Activated CD8-positive, alpha-beta memory T cell treated with anti-CD3 and anti-CD28 coated beads, Interleukin-2, amount 50 U/mL, for 48 hours (primary cell): ENCODE data around the gene TRIP6.
"Not testable (repeated sequence)": the region's sequence is repeated elsewhere in the genome, so short reads cannot be mapped to it uniquely, and the experiment has no call there.

Source experiments
- DNase-seq: peaks from one replicate; pipeline ENCODE4 v3.0.0-alpha.2; 2020

Gene TRIP6

DNA sequence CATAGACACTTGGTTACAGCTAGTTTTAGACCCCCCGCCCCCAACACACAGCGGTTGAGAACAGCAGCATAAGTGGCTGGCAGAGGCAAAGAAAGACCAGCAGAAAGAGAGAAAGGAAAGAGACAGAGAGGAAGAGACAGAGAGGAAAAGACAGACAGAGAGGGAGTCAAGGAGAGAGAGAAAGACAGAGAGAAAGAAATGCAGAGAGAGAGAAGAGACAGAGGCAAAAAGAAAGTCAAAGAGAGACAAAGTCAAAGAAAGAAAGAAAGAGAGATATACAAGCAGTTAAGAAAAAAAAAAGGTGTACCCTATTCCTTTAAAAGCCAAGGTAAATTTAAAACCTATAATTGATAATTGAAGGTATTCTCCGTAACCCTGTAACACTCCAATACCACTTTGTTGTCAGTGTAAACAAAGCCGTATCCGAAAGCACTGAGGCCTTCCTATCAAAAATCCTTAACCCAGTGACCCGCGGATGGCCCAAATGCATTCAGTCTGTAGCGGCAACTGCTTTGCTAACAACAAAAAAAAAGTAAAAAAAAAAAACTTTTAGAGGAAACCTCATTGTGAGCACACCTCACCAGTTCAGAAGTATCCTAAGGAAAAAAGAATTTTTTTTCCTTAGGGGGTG, 26.6 kb upstream of the TRIP6 start:
- DNase-seq = no peak

DNA sequence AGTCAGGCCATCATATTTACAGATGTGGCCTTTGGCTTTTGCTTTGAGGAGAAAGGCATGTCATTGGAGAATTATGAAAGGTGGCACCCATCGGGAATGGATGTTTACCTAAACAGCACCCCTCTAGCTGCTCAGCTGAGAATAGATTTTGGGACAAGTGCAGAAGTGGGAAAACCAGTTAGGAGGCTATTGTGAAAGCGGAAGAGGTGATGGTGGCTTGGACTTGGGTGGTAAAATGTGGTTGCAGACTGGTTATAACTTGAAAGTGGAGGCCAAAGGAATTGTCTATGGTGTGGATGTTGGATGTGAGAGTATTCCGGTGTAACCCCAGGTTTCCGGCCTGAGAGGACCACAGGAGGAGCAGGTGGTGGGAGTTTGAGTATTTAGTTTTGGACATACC, 19.8 kb upstream of the TRIP6 start:
- no peak for DNase-seq

DNA sequence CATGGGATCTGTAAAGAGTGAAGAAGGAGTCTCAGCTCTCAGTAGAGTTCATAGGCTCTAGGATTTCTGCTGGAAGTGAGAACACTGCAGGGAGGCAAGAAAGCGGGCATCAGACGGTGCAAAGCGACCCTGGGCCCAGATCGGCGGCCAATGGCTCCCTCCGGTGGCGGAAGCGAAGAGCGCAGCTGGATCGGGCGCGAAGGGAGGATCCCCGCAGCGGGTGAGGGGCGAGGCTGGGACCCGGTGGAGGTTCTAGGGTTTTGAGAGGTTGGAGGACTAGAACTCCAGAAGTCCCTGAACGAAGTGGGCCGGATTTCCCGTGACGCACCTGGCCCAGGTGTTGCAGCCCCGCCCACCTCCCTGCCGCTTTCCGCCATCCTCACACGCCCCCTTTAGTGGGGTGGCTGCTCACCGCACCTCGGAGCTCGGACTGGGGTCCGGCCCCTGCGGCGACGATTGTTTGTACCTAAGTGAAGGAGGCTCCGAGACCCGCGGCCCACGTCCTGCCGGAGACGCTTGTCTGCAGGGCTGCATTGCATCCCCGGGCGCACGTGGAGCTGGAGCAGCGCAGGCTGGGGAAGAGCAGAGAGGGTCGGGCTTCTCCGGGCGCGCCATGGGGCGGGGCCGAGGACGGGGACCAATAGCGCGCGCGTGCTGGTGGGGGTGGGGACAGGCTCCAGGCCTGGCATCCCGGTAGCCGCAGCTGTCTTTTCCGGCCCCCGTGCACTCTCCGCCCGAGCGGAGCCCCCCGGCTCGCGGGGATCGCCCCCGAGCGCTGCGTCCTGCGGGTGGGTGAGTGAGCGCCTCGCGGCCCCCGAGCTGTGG, 14.9 kb upstream of the TRIP6 start, which contains the start of gene SLC12A9:
Gene SLC12A9, plus strand, starts transcription at position 666 of the 825 bp plus-strand sequence. CDS start 1,485 bp downstream, outside the sequence.
- peak; percentile 92 for DNase-seq

DNA sequence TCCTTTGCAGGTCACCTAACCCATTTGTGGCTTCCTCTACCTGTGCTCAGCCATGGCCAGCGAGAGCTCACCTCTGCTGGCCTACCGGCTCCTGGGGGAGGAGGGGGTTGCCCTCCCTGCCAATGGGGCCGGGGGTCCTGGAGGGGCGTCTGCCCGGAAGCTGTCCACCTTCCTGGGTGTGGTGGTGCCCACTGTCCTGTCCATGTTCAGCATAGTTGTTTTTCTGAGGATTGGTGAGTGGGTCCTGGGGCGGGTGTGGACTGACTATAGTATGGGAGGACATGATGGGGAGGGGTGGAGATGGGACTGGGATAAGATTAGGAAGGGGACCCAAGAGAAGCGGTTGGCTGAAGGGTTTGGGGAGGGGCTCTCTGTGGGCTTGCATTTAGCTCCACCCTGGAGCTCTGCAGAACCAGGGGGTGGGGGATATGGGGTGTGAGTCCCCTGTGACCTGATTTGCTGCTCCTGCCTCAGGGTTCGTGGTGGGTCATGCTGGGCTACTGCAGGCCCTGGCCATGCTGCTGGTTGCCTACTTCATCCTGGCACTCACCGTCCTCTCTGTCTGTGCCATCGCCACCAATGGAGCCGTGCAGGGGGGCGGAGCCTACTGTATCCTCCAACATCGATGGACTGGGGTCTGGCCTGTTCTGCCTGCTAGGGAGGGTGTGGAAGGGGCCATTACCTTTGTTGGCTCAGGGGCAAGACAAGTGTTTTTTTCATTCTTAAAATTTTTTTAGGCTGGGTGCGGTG, 12.9 kb upstream of the TRIP6 start:
- DNase-seq = no peak

DNA sequence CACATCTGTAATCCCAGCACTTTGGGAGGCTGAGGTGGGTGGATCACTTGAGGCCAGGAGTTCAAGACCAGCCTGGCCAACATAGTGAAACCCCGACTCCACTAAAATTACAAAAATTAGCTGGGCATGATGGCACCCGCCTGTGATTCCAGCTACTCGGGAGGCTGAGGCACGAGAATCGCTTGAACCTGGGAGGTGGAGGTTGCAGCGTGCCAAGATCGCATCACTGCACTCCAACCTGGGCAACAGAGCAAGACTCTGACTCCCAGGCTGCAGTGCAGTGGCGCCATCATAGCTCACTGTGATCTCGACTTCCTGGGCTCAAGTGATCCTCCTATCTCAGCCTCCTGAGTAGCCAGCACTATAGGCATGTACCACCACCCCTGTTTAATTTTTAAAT, 12.3 kb upstream of the TRIP6 start:
- not testable (repeated sequence) for DNase-seq

DNA sequence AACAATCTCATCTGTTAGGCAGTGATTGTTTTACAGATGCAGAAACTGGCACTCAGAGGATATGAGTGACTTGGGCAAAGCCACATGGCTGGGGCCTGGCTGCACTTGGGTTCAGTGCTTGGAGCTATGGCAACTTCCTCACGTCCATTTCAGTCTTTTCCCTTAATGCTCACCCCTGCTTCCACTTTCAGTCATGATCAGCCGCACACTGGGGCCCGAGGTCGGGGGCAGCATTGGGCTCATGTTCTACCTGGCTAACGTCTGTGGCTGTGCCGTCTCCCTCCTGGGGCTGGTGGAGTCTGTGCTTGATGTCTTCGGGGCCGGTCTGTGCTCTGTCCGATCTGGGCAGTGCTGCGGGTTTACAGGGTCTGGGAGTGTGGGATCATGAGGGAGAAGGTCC, 11.7 kb upstream of the TRIP6 start:
- no peak for DNase-seq

DNA sequence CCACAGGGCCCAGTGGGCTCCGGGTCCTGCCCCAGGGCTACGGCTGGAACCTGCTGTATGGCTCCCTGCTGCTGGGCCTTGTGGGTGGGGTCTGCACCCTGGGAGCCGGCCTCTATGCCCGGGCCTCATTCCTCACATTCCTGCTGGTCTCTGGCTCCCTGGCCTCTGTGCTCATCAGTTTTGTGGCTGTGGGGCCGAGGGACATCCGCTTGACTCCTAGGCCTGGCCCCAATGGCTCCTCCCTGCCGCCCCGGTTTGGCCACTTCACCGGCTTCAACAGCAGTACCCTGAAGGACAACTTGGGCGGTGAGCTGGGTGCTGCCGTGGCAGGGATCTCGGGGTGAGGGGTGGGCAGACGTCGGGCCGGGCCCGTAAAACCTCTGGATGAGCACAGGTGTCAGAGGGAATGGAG, 10.3 kb upstream of the TRIP6 start:
- no peak for DNase-seq

DNA sequence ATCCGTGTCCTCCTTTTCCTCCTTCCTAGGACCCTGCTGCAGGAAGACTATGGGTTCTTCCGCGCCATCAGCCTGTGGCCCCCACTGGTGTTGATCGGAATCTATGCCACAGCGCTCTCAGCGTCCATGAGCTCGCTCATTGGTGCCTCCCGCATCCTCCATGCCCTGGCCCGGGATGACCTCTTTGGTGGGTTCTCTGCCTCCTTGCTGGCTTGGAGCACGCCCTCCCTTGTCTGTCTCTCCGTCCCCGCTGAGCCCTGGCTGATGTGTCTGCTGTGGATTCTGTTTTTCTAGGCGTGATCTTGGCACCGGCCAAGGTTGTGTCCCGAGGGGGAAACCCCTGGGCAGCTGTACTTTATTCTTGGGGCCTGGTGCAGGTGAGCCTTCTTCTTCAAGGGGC, 7.3 kb upstream of the TRIP6 start:
- DNase-seq = no peak

DNA sequence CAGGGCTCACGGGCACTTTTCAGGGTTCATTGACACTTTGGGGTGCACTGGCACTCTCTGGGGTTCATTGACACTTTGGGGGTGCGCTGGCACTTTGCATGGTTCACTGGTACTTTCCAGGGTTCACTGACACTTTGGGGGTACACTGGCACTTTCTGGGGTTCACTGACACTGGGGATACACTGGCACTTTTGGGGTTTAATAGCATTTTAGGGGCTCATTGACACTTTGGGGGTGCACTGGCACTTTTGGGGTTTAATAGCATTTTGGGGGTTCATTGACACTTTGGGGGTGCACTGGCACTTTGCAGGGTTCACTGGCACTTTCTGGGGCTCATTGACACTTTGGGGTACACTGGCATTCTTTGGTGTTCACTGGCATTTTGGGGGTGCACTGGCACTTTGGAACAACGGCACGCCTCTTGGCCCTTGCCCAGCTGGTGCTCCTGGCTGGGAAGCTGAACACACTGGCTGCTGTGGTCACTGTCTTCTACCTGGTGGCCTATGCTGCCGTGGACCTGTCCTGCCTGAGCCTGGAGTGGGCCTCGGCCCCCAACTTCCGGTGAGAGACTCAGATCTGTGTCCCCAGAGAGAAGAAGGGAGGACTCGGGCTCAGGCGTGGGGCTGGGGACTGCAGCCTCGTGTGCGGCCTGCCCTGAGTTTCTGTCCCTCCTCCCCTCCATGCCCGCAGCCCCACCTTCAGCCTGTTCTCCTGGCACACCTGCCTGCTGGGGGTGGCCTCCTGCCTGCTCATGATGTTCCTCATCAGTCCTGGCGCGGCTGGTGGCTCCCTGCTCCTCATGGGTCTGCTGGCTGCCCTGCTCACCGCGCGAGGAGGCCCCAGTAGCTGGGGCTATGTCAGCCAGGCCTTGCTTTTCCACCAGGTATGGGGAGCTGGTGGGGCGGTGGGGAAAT, 6.2 kb upstream of the TRIP6 start:
- DNase-seq = no peak

DNA sequence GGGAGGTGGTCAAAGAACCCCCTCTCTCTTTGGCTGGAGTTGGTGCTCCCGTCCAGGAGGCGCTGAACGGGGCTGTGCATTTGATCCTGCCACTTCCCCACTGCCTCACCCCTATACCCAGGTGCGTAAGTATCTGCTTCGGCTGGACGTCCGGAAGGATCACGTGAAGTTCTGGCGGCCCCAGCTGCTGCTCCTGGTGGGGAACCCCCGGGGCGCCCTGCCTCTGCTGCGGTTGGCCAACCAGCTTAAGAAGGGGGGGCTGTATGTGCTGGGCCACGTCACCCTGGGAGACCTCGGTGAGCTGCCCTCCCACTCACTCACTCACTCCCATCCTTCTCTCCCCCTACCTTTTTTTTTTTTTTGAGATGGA, 5.6 kb upstream of the TRIP6 start:
- no peak for DNase-seq

DNA sequence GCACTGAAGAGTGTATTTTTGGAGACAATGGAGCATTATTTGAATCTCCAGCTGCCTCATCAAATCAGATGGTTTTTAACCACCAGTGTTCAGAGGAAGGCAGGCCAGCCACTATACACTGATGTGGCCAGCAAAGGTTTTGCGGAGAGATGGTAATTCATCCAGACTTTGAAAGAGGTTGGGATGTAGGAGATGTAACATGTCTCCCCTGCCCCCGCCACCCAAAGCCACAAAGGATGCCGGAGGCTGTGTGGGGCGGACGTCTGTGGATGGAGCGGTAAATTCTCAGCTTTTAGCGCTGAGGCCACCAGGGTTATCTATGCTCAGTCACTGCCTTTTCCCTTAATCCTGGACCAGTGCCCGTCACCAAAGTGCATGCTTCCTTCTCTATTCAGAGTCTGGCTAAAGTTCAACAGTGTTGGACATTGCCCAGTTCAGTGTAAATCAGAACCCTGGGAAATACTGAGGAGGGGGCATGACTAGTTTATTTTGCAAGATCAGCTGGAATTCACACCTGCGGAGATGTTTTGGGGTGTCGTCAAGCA, 3.7 kb upstream of the TRIP6 start:
- DNase-seq = no peak

DNA sequence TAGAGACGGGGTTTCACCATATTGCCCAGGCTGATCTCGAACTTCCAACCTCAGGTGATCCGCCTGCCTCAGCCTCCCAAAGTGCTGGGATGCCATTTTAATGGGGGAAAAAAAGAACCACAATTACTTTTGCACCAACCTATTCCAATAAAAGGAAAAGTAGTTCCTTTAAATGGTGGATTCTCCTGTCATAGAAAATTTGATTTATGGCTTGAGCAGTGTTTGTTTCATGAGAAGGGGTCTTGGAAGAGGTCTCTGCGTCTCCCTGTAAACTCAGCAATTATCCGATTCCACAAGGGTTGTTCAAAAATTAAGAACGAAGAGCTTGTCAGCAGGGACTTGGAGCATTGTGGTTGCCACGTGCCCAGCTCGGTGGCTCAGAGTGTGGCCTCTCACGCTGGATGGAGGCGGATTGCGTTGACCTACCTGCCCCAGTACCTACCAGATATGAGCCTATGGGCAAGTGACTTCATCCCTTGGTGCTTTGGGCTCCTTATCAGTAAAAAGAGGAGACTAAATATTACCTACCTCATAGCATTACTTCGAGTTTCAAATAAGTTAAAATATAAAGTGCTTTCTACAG, 2.8 kb upstream of the TRIP6 start:
- DNase-seq = no peak

DNA sequence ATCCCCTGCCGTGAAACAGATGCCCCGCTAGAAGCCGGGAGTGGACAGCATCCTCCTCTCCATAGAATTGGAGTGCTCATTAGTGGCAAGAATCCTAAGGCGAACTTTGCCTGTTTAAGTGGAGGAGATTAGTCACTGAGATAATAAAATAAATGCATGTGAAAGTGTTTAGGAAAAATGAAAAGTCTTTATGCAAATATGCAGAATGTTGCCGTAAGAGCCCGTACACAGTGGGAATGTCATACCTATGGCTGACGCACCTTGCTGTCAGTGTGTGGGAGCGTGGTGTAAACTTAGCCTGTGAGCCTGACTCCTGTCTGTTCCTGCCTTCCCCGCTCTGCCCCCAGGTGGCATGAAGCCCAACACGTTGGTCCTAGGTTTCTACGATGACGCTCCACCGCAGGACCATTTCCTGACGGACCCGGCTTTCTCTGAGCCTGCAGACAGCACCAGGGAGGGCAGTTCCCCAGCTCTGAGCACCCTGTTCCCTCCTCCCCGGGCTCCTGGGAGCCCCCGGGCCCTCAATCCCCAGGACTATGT, 1.7 kb upstream of the TRIP6 start:
- no peak for DNase-seq

DNA sequence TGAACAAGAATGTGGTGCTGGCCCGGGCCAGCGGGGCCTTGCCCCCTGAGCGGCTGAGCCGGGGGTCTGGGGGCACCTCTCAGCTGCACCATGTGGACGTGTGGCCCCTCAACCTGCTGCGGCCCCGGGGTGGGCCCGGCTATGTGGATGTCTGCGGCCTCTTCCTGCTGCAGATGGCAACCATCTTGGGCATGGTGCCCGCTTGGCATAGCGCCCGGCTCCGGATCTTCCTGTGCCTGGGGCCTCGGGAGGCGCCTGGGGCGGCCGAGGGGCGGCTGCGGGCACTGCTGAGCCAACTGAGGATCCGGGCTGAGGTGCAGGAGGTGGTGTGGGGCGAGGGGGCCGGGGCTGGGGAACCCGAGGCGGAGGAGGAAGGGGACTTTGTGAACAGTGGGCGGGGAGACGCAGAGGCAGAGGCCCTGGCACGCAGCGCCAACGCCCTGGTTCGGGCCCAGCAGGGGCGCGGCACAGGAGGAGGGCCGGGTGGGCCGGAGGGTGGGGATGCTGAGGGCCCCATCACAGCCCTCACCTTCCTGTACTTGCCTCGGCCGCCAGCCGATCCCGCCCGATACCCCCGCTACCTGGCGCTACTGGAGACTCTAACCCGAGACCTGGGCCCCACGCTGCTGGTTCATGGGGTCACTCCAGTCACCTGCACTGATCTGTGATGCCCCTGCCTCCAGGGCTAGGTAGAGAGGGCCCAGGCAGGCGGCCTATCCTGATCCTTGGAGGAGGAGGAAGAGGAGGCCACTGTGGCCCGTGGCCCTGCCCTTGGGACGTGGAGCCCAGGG, 1.1 kb upstream of the TRIP6 start:
- DNase-seq = peak; percentile 72

DNA sequence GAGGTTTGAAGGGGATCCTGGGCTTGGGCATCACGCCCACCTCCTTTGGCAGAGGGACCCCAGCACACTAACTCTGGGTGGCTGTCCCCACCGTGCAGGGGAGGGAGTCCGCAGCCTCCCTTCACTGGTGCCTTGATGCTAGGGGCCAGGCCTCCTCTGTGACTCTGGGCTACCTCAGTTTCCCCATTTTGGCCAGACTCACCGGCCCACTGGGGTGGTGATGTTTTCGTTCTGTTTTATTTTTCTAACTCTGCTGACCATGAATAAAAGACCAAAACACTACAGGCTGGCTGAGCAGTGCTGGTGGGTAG, 503 bp upstream of the TRIP6 start:
- DNase-seq = no peak

DNA sequence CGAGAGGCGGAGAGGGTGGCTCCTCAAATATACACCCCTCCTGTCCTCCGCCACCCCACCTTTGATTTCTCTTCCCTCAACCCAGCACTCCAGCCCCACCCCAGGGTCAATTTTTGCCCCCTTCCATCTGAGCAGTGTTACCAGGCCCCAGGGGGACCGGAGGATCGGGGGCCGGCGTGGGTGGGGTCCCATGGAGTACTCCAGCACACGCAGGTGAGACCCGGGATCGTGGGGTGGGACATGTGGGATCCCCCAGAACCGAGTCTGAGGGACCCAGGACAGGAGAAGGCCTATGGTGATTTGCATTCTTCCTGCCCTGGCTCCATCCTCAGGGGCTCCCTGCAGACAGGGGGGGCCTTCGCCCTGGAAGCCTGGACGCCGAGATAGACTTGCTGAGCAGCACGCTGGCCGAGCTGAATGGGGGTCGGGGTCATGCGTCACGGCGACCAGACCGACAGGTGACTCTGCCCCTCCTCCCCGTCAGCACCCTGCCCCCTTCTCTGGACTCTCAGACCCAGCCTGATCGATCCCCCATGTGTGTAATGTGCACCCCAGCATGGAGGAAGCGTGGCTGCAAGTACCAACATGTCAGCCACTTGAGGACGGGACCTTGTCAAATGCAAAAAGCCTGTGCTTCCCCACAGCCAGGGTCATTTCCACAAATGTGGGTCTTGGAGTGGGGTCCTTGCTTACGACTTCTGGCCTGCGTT, 744 bp downstream of the TRIP6 start:
- DNase-seq = no peak

DNA sequence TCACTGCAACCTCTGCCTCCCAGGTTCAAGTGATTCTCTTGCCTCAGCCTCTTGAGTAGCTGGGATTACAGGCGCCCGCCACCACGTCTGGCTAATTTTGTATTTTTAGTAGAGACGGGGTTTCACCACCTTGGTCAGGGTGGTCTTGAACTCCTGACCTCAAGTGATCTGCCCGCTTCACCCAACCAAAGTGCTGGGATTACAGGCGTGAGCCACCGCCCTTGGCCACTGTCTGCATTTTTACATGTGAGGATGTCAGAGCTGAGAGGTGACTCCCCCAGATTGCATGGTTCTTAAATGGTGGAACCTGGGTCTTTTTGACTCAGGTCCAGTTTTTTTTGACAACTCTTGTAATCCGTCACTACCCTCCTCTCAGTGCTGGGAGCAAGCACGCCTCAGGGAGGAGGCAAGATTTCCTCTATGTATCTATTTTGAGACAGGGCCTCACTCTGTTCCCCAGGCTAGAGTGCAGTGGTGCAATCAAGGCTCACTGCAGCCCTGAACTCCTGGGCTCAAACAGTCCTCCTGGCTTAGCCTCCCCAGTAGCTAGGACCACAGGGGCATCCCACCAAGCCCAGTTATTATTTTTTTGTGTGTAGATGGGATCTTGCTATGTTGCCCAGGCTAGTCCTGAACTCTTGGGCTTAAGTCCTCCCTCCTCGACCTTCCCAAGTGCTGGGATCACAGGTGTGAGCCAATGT, 6.6 kb downstream of the TRIP6 start:
- no peak for DNase-seq

DNA sequence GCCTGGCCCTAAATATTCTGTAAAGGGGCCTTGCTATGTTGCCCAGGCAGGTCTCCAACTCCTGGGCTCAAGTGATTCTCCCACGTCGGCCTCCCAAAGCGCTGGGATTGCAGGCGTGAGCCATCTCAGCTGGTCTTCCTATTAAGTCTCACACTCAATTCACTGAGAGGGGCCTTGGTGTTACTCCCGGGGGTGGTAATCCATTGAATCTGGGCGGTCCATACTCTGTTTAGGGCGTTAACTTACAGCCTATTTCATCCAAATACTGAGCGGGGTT, 7.1 kb downstream of the TRIP6 start:
- peak; percentile 62 for DNase-seq

DNA sequence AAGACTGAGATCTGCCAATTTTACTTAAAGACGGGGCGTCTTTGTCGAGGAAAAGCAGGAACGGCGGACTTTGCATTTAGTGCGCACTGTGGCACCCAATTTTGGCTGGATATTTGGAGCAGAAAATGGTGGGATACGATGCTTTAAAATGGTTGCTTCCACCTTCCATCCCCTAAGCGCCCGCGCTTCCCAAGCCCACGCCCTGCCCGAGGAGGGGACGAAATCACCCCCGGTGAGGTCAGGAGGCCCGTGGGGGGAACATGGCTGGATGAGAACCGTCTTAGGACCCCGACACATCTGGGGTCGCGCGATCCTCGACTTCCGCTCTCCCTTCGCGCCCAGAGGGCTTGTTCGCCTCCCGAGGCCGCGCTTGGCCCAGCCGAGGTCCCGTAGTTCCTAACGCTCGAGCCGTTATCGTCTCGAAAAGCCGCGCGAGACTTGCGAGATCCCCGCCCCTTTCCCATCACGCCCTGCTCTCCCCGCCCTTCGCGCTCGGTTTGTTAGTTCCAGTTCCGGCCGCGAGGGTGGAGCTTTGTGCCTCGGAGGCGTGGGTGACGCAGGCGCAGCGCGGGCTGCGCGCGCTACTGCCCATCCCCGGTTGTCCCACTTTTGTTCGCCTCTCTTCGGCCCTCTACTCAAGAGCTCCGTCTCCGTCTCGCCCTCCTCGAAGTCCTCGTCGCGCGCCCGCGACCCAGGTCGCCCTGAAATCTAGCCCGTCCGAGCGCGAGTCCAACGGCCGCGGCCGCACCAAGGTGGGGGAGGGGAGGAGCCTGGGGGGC, 7.6 kb downstream of the TRIP6 start, which contains the start of gene SRRT:
Gene SRRT, plus strand, starts transcription at position 527 of the 779 bp plus-strand sequence. CDS start 488 bp downstream, outside the sequence.
- peak; percentile 97 for DNase-seq
